GM19467 (cell line): ENCODE data around the gene SLC38A3.
A peak's percentile ranks its signal among the peaks of the same experiment; 100 is the strongest.
"Not testable (repeated sequence)": the region's sequence is repeated elsewhere in the genome, so short reads cannot be mapped to it uniquely, and the experiment has no call there.

Experiments
- ATAC-seq: cut with Tn5 transposase; IDR thresholded peaks from one replicate; pipeline ENCODE4 v1.9.1; 2021; ENCODE audit warnings: mild to moderate bottlenecking, moderate library complexity; ENCODE audit not compliant: unreplicated experiment

SLC38A3 gene

GRCh38 chr3:50245831-50246516, 40.9 kb downstream of the SLC38A3 start:
- peak; percentile 62 for ATAC-seq

GRCh38 chr3:50246517-50246954, 41.5 kb downstream of the SLC38A3 start:
- ATAC-seq, result peak; percentile 23

- no peak for ATAC-seq
These were observed 43.3 kb downstream of the SLC38A3 start for GRCh38 chr3:50248387-50248786.

- ATAC-seq, result no peak
These were observed 44.4 kb downstream of the SLC38A3 start for GRCh38 chr3:50249457-50249856.

- ATAC-seq, result no peak
These were observed 45.4 kb downstream of the SLC38A3 start for GRCh38 chr3:50250514-50250913.

DNA sequence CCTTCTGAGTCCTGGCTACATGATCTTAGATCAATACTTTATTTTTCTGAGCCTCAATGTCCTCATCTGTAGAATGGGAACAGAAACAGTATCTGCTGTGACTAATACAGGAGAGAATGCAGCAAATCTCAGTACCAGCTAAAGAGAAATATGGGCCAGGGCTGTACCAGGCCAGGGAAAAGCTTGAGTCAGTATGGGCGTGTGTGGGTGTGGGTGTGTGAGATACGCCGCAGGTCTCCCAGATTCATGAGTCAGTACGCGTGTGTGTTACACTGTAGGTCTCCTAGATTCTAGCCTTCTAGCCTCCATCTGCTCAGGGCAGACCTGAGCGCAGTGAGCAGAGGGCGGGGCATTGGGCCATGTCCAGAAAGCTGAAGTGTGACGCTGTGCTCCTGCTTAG, 46.1 kb downstream of the SLC38A3 start:
- no peak for ATAC-seq

GRCh38 chr3:50254577-50255250, 49.6 kb downstream of the SLC38A3 start:
- ATAC-seq, result no peak

DNA sequence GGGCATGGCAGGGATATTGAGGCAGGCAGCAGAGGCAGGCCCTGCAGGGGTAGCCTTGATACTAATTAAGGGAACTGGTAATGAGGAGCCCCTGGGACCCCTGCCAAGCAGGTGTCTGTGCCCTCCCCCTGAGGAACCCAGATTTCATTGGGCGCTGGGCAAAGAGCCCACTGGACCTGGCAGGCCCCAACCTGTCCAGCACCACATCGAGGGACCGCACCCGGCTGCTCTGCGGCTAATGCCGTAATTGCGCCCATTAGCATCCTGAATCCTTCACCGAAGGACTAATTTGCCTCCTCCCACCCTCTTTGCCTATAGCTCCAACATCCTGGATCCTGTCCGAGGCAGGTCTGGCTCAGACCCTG, 50.2 kb downstream of the SLC38A3 start:
- ATAC-seq, result no peak

GRCh38 chr3:50256978-50257890, 52.2 kb downstream of the SLC38A3 start:
- ATAC-seq, result no peak

DNA sequence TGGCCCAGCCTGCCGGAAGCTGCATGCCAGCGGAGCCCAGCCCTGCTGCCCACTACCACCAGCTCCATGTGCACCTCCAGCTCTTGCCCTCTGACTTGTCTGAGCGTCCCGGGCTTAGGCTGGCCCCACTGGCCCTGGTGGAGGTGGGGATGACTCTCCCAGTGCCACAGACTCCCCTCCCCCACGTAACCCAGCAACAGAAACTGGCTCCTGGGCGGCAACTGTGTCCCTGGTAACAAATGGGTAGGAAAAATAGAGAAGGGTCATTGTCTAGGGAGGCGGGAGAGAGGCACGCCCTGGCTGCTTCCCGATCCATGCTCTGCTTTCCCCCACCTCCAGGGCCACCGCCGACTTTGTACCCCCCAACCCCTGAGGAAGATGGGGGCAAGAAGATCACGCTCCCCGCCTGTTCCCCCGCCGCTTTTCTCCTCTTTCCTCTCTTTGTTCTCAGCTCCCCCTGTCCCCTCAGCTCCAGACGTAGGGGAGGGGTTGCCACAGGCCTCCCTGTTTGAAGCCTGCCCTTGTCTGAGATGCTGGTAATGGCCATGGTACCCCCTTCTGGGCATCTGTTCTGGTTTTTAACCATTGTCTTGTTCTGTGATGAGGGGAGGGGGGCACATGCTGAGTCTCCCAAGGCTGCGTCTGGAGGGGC, 53.1 kb downstream of the SLC38A3 start:
- no peak for ATAC-seq

DNA sequence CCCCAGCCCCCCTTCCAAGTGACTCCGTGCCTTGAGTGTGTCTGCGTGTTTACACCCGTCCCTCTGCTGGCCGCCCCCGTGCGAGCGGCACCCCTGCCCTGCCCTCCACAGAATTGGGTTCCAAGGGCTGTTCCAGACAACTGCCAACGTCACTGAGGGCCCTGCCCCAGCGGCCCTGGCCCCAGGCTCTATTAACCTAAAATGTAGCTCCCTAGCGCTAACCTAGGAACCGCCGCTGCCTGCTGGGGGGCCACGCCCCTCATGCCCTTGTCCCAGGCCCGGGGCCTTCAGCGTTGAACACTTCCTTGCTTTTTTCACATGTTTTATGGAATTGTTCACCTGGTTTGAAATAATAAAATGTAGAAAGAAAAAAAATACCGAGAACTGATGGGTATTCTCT, 53.9 kb downstream of the SLC38A3 start:
- no peak for ATAC-seq

- no peak for ATAC-seq
These were observed 54.5 kb downstream of the SLC38A3 start for GRCh38 chr3:50259432-50260026.

GRCh38 chr3:50260027-50260941, 55.2 kb downstream of the SLC38A3 start:
- peak; percentile 79 for ATAC-seq

DNA sequence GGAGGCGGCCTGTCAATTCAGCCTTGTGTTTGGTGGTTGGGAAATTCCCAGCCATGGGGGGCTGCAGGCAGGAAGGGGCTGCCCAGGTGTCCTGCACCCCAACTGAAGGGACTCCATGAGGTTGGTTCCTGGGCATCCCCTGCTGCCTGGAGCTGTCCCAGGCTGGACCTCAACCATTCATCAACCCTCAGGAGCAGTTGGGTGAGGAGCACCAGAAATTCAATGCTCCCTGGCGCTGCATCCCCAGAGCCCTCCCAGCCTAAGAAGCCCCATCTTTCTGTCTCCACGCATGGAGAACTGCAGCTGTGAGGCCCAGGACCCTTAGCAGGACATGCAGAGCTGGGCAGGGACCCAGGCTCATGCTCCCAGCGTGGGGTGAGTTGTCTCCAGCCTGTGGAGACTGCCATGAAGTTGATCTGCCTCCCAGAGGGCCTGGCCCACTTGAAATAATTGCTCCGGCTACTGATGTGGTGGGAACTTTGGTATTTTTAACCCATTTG, 55.9 kb downstream of the SLC38A3 start:
- ATAC-seq, result no peak

DNA sequence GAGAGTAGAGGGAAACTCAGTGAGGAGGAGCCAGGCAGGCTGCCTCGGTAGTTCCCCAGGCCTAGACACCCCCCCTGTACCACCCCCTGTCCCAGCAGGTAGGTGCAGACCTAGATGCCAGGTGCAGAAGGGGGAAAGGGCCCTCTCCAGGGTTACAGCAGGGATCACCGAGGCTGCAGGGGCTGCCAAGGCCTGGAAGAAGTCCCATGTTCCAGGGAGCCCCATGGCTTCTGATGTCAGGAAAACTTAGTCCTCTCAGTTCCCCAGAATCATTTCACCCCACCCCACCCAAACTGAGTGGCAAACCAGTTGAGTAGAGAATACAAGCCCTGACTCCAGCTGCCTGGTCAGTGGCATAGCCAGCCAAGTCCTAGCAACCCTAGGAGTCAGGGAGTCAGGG, 56.4 kb downstream of the SLC38A3 start:
- ATAC-seq, result no peak

GRCh38 chr3:50262200-50262599, 57.1 kb downstream of the SLC38A3 start:
- not testable (repeated sequence) for ATAC-seq

DNA sequence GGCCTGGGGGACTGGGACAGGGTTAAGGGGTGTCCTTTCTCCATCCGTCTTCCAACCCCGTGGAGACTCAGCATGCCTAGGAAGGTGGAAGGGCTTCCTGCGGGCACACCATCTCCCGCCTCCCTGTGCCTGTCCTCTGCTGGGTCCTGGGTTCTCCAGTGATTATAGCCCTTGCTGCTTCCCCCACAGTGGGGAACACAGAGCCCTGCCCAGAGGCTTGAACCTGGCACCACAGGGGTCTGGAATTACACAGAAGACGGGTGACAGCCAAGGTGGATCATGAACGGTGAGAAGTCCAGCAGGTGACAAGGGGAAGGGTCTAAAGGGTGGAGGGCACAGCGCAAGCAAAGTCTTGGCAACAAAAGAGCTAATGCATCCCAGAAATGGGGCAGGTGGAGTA, 57.7 kb downstream of the SLC38A3 start:
- no peak for ATAC-seq

- no peak for ATAC-seq
These were observed 58.7 kb downstream of the SLC38A3 start for GRCh38 chr3:50263478-50264382.
